Epithelial cell of esophagus (primary cell): ENCODE results near the gene GDF3.
"Not testable (repeated sequence)": the region's sequence is repeated elsewhere in the genome, so short reads cannot be mapped to it uniquely, and the experiment has no call there.

Source experiments
- DNase-seq: peaks from one replicate; pipeline ENCODE4 v3.0.0; 2010; ENCODE audit warnings: low read depth
- H3K4me3 ChIP-seq: 2 replicates; pipeline ENCODE4 v1.5.1; 2011; ENCODE audit warnings: mild to moderate bottlenecking, low read length, control low read depth
- TF ChIP-seq, protein P1 (sequence below): IDR thresholded peaks from 2 replicates; pipeline ENCODE4 v1.5.1; 2011; ENCODE audit warnings: low read depth, mild to moderate bottlenecking, low read length, control low read depth, inconsistent platforms; ENCODE audit not compliant: insufficient read depth; ENCODE audit errors: missing control alignments

Gene GDF3

DNA sequence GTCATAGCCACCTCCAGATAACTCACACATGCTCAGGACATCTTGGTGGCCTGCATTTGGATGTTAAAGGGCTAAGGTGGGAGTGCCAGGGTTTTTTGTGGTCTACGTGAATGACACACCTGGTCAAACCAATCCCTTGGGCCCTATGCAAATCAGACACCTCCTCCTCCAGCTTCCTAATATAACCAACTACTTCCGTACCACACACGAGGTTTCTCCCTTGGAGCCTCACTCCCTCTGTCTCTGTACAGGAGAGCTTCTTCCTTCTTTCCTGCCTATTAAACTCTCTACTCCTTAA is 49.4 kb downstream of the GDF3 start:
- TF ChIP-seq, protein P1, sequence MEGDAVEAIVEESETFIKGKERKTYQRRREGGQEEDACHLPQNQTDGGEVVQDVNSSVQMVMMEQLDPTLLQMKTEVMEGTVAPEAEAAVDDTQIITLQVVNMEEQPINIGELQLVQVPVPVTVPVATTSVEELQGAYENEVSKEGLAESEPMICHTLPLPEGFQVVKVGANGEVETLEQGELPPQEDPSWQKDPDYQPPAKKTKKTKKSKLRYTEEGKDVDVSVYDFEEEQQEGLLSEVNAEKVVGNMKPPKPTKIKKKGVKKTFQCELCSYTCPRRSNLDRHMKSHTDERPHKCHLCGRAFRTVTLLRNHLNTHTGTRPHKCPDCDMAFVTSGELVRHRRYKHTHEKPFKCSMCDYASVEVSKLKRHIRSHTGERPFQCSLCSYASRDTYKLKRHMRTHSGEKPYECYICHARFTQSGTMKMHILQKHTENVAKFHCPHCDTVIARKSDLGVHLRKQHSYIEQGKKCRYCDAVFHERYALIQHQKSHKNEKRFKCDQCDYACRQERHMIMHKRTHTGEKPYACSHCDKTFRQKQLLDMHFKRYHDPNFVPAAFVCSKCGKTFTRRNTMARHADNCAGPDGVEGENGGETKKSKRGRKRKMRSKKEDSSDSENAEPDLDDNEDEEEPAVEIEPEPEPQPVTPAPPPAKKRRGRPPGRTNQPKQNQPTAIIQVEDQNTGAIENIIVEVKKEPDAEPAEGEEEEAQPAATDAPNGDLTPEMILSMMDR = no peak
- H3K4me3 ChIP-seq = no peak overlapping the region
- no peak for DNase-seq

DNA sequence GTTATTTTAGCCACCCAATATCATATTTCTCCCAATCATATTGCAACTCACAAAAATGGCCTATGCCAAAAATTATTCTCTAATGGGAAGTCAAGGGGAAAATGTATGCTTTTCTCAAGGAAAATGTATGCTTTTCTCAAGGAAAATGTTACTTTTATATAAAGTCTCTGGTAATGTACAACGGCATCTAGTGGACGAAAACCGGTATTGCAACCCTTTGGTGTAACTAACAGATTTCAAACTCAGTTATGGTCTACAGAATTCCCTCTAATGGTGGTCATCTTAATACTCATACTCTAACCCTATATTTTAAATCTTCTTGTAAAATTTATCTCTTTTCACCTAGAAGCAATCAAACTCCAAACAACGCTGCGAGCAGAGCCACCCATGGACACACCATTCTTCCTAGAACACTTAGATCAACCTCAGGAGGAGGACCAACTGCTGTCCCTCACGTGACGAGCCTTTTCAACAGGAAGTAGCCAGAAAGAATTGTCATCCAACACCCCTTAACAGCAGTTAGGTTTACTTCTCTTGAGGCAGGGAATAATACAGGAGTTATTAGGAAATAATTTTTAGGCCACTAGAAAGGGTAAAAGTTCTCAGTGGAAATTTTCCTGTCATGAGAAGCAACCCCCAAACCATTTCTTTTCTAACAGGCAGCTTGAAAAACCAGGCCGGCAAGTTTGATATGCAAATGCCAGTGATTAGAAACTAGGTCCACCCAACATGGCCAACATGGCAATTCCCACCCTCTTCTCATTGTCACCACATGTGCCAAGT is 50.0 kb downstream of the GDF3 start:
- DNase-seq = peak; percentile 40
- no peak overlapping the region for H3K4me3 ChIP-seq
- TF ChIP-seq, protein P1 = peak; percentile 77

DNA sequence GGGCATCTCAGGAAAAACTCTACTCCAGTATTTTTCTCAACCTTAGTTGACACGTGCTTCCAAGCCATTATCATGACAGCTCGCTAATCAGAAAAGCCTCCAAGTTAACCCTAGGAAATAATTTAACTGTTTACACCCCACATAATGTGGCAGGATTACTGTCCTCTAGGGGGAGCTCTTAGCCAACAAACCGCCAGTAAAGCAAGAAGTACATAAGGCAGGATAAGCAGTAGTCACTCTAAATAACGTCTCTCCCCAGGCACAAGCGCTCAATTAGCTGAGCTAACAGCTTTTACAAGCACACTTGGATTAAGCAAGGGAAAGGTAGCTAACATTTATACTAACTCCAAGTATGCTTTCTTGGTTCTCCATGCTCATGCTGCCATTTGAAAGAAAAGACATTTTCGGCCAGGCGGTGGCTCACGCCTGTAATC is 52.7 kb downstream of the GDF3 start:
- DNase-seq = peak; percentile 41
- TF ChIP-seq, protein P1 = peak; percentile 45

DNA sequence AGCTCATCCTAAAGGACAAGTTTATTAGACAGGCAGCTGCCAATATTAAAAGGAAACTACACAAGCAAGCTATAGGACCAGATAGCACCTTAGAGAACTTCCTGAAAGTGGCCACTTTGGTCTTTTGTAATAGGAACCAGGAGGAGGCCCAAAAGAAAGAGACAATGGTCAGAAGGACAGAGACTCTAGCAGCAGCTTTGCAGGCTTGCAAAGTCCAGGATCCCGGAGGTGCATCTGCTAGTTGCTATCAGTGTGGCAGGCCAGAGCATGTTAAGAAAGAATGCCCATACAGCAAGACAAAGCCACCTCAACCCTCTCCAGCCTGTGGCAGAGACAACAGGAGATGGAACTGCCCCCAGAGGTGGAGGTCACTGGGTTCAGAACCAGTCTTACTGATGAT is 53.3 kb downstream of the GDF3 start:
- DNase-seq = no peak

More for the DNA sequence above, 52.7 kb downstream of the GDF3 start:
- no peak overlapping the region for H3K4me3 ChIP-seq

DNA sequence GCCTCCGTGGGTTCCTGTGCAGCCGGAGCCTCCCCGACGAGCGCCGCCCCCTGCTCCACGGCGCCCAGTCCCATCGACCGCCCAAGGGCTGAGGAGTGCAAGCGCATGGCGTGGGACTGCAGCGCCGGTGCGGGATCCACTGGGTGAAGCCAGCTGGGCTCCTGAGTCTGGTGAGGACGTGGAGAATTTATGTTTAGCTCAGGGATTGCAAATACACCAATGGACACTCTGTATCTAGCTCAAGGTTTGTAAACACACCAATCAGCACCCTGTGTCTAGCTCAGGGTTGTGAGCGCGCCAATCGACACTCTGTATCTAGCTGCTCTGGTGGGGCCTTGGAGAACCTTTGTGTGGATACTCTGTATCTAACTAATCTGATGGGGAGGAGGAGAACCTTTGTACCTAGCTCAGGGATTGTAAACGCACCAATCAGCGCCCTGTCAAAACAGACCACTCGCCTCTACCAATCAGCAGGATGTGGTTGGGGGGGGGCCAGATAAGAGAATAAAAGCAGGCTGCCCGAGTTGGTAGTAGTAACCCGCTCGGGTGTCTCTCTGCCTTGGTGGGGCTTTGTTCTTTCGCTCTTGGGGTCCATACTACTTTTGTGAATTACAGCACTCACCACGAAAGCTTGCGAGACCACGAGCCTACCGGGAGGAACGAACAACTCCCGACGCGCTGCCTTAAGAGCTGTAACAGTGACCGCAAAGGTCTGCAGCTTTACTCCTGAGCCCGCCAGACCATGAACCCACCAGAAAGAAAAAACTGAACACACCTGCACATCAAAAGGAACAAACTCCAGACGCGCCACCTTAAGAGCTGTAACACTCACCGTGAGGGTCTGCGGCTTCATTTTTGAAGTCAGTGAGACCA is 55.2 kb downstream of the GDF3 start:
- DNase-seq, H3K4me3 ChIP-seq: not testable (repeated sequence)

More for the DNA sequence above, 53.3 kb downstream of the GDF3 start:
- TF ChIP-seq, protein P1 = no peak
- no peak overlapping the region for H3K4me3 ChIP-seq
